AG08395 (cell line): ENCODE measurements around the gene CAMK1D.
A peak's percentile ranks its signal among the peaks of the same experiment; 100 is the strongest.
"Not testable (repeated sequence)": the region's sequence is repeated elsewhere in the genome, so short reads cannot be mapped to it uniquely, and the experiment has no call there.

Source experiments
- DNase-seq: peaks from one replicate; pipeline ENCODE4 v3.0.0; 2012; ENCODE audit warnings: mixed read lengths, low spot score

Gene CAMK1D

DNA sequence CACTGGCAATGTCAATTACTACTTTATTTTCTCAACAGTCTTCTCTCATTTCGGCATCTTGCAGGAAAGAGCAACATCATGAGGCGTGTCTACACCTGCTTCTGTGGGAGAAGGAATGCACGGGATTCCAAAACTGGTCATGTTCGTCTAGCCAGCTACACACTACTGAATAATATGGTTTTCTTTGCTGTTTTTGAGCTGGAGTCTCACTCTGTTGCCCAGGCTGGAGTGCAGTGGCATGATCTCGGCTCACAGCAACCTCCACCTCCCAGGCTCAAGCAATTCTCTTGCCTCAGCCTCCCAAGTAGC lies 376.2 kb downstream of the CAMK1D start:
- not testable (repeated sequence) for DNase-seq

DNA sequence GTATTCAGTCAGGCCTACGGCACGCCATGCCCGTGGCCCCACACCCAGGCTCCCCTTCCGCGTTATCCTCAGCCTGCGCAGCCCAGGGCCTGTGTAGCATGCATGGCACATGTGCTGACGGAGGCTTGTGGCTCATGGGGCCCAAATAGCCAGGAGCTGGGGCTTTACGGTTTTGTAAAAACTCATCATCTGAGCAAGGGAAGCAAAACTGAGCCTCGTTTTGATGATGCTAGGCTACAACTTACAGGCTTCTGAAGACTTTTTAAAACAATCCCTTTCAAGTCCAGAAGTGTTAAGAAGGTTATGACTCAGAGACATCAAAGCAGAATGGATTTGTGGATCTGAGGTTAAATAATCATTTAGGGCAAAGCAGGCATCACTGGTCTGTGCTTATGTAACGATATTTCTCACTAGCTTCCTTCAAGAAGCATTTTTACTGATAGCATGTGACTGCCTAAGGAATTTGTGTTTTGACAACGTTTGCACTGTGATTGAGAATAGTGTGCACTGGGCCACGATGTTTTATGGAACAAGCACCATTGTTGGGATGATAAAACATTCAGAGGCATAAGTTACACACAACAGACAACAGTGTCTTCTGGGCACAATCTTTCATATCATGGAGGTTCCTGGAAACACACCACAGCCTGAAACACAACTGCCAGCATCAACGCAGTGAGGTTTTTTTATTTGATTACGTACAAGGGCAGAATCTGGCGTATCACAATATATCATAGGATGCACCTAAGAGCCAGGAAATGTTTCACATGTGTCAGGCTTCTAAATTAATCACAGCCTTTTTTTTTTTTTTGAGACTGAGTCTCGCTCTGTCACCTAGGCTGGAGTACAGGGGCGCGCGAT lies 377.9 kb downstream of the CAMK1D start:
- no peak for DNase-seq

DNA sequence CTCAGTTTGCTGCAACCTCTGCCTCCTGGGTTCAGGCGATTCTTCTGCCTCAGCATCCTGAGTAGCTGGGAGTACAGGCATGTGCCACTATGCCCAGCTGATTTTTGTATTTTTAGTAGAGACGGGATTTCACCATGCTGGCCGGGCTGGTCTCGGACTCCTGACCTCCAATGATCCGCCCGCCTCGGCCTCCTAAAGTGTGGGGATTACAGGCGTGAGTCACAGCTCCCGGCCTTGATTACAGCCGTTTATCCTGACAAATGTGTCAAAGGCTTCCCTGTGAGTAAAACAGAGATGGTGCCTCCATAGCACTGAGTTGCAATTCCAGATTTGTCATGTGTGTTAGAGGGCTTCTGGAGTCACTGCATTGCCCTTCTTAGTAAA lies 378.5 kb downstream of the CAMK1D start:
- no peak for DNase-seq

DNA sequence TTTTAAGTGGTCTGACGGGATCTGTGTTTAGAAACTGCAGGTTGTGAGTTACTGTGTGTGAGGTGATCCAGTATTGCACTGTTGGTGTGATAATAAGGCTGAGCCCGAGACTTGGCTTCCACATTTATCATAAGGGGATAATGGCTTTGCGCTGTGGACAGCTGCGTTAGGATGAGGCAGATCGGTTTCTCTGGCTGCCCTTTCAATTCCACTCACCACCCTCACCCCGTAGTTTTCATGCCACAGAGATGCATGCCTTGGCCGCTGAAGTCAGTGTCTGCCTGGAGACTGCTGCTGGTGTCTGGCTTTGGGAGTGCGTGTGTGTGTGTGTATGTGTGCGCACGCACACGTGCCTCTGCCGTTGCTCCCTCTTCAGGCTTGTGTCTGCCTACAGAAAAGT lies 379.1 kb downstream of the CAMK1D start:
- peak; percentile 21 for DNase-seq

DNA sequence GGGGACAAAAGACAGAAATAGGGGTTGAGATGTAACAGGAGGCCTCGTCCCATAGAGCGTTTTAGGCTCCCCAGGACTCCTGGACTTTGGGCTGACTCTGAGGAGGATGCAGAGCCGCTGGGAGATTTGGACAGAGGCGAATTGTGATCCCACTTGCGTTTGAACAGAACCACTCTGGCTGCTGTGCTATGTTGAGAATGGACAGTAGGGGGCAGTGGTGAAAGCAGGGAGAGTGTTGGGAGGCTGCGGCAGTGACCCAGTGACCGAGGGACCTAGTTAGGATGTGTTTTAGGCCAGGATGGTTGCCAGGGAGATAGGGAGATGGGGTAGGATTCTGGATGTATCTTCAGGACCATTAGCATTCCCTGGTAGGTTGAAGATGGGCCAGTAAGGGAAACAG lies 380.5 kb downstream of the CAMK1D start:
- no peak for DNase-seq

DNA sequence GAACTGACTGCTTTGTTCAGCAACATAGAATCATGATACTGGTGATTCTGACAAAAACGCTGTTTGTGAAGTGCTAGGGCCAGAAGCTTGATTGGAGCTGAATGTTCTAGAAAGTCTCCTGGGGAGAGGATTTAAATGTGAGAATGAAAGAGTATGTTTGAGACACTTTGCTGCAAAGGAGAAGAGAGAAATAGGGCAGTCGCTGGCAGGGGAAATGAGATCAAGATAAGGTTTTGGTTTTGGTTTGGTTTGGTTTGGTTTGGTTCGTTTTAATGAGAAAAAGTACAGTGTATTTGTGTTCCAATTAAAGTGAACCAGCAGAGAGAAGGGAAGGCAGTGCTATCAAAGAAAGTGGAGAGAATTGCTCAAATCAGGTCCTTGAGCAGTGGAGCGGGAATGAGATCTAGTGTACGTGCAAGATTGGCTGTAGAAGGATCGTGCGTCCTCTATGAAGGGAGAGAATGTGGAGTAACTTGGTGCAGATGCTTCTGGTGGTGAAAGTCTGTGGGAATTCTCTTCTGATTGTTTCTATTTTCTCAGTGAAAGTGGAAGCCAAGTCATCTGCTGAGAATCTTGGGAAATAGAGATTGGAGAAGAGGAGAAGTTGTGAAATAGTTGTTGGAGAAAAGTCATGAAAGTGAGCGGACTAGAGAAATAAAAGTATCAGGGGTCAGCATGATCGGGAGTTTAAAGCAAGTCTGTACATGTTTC lies 381.6 kb downstream of the CAMK1D start:
- DNase-seq = peak; percentile 42

DNA sequence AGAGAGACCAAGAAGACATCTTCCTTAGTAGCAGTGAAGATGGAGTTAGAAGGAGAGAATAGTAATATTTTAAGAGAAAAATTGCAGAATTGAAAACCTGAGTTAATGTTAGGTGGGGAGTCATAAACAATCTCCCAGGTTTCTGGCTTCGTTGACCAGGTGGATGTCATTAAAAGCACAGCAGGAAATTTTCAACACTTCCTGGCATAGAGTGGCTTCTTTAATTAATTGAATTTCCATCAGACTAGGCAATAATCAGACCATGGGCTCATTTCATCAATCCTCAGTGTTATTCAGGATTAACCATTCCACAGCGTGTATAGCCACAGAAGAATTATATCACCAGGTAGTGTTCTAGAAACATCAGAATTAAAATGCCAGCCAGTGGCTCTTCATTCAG lies 383.9 kb downstream of the CAMK1D start:
- no peak for DNase-seq

DNA sequence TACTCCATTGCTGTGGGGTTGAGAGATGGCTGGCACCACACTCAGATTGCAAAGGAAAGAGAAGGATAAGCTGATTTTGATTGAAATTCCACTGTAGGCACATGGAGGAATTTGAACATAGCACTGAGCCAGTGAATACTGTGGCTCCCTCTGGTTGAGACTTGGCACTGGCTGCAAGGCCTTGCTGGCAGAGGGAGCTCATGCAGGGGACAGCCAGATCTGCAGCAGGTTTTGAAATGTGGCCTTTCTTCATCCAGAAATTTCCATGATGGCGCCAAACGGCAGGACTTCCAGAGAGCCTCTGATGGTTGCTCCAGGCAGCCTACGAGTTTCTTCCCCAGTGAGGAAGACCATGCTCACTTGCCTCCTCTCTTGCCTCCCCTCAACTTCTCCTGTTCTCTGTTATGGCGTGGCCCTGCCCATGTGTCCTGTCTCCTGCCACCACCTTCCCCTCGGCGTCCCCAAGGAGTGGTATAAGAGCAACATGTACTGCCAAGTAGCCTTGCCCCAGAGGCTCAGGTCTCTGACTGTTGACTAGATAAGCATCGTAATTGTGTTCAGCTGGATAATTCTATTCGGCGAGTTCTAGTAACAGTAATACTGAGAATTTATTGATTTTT lies 386.6 kb downstream of the CAMK1D start:
- DNase-seq = no peak

DNA sequence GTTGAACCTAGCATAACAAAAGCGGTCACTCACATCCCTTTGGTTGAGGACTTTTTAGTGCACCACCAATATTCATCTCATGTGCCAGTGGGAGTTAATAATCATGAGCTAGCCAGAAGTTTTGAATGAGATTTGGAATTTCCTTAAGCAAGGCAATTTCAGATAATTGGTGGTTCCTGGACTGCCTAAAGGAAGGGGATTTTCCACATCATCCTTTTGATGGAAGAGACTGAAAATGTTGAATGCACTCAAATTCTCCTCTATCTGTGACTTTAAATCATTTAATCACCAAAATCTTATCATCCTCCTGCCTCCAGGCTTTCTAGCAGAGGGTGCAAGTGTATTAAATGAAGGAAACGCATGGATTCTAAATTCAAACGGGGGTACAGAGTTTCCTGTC lies 391.5 kb downstream of the CAMK1D start:
- DNase-seq = no peak

DNA sequence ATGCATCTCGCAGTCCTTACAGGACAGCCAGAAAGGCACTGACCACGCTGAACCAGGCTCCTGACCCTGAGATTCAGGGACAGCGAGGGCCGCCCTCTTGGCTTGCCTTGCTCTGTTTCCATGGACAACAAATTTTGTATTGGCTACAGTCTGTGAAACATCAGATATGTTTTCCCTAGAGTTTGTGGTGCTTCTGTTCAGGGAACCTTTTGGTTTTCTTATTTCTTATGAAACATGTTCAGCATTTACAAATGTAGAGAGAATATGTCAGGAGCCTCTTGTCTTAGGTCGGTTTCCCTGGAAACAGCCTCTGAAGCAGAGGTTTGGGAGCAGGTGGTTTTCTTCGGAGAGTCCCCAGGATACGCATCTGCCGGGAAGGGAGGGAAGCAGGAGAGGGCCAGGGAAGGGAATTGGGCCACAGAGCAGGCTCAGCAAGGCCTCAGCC lies 392.0 kb downstream of the CAMK1D start:
- no peak for DNase-seq

DNA sequence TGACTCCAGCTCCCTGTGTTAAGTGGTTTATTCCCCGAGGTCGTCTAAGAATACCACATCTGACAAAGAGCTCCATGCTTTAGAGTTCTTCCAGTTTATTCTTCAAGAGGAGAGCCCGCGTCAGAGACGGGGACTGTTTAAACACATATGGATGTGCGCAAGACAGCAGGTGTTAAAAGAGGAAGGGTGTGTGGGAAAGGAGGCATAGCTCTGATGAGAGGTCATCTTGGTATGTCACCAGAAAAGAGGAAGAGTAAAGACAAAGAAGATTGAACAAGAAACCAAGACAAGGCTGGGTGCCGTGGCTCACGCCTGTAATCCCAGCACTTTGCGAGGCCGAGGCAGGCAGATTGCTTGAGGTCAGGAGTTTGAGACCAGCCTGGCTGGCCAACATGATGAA lies 393.4 kb downstream of the CAMK1D start:
- no peak for DNase-seq

DNA sequence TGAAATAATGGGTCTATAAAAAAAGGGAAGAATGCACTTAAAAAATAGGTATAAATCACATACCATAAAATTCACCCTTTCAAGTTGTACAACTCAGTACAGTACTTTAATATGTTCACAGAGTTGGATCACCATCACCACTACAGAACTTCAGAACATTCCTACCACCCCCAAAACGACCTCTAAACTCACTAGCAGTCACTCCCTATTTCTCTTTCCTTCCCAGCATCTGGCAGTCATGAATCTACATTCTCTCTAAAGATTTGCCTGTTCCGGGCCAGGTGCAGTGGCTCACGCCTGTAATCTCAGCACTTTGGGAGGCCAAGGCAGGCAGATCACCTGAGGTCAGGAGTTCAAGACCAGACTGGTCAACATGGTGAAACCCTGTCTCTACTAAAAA lies 394.1 kb downstream of the CAMK1D start:
- DNase-seq = not testable (repeated sequence)

DNA sequence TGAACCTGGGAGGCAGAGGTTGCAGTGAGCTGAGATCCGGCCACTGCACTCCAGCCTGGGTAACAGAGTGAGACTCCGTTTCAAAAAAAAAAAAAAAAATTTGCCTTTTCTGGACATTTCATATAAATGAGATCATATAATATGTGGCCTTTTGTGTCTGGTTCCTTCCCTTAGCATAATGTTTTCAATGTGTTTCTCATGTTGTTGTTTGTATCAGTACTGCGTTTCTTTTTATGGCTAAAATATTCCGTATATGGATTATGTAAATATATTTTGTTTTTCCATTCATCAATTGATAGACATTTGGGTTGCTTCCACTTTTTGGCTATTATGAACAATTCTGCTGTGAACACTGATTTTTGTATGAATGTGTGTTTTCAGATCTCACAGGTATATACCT lies 394.6 kb downstream of the CAMK1D start:
- no peak for DNase-seq

DNA sequence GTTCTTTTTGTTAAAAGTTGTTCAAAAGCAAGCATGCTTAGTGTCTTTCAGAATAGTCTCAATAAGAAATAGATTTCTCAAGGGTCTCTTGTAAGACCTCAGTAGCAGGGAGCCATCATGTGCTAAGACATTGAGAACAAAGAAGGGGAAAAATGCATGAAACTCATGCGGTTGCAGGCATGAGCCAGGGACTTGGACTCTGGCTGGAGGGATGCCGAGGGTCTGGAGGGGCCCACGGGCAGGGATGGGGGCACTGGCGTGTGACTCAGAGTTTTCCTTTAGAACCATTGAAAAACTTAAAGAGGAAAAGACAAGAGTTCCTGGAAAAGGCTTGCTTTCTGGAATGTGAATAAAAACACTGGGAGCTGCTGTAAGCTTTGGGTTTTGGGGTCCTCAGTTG lies 398.8 kb downstream of the CAMK1D start:
- no peak for DNase-seq

DNA sequence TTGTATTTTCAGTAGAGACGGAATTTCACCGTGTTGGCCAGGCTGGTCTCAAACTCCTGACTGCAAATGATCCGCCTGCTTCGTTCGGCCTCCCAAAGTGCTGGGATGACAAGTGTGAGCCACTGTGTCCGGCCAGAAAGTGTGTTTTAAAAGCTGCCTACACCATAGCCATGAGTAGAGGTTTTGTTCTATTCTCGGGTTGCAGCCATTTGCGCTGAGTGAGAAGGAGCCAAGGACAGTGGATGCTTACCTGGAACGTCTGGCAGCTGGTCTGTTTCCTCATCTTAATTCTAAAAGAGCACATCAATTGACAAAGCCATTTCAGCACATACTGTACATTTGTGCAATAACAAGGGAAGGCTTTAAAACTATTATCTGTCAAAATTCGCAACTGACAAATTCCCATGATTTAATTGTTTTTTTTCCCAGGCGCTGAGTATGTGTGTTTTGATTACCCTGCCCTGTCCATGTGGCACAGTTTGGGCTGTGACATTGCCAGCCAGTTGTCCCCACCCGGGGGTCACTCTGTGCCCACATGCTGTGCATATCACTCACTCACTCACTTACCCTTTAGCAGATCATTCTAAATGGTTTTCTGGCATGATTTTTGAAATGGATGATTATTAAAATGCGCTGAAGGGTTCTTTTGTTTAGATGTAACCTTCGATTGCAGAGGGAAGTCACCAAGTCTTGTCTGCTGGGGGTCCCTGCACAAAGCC lies 400.6 kb downstream of the CAMK1D start:
- DNase-seq = no peak

DNA sequence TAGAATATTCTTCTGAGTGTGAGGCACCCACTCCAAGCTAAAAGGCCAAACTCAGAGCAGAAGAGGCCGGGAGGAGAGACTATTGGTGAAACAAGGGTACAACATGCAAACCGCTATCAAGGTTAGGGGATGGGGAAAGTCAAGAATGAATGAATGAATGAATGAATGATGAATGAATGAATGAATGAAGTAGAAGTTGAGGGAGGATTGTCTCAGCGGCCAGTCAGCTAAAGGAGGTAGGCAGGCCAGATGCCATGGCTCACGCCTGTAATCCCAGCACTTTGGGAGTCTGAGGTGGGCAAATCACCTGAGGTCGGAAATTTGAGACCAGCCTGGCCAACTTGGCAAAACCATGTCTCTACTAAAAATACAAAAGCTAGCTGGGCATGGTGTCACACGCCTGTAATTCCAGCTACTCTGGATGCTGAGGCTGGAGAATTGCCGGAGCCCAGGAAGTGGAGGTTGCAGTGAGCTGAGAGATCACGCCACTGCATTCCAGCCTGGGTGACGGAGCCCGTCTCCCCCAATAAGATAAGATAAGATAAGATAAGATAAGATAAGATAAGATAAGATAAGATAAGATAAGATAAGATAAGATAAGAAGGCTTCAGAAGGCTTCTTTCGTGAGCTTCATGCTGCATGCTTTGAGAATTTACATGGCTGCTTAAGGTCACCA lies 401.3 kb downstream of the CAMK1D start:
- DNase-seq = no peak

DNA sequence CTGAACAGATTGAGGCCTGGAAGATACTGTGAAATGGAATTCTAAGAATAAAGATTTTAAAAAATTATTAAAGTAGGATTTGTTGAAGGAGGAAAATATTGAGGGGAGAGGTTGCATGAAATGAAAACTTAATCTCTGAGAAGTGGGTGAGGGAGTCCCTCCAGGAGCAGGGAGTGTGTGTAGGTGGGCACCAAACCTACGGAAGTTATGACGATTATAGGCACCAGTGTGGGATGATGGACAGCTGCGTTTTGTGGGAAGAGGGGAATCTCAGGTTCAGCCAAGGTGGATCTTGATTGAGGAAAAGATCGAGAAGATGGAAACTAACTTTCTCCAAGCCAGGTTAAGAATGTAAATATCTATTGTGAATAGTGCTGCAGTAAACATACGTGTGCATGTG lies 405.7 kb downstream of the CAMK1D start:
- no peak for DNase-seq

DNA sequence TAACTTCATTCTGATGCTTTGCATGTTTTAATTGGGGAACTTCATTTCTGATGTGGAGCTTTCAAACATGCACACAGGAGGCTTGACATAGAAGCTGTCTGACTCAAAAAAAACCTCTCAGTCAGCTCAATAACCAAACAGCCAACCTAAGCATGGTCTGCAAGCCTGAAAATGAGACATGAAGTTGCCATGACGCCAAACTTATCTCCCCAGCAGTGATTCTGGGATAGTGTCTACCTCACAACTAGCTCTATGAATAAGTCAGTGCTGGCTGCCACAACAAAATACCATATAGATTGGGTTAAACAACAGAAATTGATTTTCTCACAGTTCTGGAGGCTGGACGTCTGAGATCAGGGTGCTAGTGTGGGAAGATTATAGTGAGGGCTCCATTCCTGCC lies 408.0 kb downstream of the CAMK1D start:
- DNase-seq = no peak

DNA sequence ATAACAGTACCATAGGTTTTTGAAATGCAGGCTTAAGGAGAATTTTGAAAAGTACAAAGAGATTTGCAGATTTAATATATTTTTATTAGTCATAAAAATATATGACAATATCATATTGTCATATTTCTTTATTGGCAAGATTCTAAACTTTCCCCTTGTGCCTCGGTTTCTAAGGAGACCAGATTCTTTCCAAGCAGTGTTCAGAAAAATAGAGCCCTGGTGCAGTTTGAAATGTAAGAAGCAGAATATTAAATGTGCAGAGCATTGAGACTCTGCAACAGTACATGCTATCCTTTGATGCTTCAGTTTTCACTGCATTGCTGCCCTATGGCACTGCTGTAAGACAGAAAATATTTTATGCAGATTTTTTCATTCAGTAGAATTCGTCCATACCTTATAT lies 408.9 kb downstream of the CAMK1D start:
- DNase-seq = no peak

DNA sequence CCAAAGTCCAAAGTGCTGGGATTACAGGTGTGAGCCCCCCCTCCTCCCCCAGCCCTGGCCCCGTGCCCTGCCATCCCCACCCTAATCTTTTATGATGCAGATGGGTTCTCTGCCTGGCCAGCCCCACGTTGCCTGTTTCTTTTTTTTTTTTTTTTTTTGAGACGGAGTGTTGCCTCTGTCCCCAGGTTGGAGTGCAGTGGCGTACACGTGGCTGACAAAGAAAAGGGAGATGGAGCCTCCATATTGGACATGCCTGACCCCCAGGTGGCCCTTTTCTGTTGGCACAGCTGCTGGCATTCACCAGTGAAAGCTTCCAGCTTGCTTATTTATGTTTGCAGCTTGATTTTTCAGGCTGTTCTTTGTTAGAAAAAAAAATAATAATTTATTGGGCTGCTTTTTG lies 416.9 kb downstream of the CAMK1D start:
- no peak for DNase-seq

DNA sequence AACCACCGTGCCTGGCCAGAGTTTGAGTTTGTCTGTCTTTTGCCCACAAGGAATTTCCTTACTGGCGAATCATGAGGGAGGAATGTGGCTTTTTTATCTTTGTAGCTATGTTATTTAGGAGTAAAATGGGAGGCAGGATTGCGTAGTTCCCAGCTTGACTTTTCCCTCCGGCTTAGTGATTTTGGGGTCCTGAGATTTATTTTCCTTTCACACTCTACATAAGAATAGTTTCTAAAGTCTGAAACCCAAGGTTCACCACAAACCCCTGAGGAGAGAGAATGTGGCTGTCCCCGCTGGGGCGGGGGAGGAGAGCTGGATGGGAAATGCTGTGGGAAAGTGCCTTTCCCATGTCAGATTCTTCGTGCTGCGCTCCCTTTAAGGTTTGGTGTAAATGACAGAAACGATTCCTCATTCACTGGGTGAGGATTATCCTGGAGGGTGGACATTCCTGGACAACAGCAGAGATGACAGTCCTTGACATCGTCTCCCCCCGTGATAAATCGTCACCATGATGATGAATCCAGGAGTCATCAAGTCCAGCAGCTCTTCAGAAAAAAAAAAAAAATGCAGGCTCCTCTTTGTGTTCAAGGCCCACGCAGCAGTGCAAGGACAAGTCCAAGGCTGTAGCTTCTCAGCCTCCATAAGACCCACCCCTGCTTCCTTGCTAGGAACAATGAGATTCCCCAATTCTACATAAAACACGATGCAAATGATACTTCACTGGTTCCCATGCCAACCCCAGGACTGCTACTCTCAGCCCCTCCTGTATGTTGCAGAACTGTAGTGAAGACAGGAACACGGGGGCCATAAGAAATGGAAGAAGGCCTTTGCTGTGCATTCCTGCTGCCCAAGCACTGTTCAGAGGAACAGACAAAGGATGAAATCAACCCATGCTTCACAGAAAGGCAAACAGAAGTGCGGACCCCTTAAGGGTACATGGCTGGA lies 419.1 kb downstream of the CAMK1D start:
- DNase-seq = no peak
